OCI-LY7 (cell line): ENCODE results near the gene THOP1. TPM values are rescaled to one million over a fixed set of nuclear protein-coding genes. Genes with fewer than 3 reads are reported as not detected.

Source experiments
- BruUV-seq: library from RNA; stranded (reverse); fragments of 400-500 nt; replicated peaks from 2 replicates; lab custom pipeline; 2021; lab: Mats Ljungman, UMichigan
- CTCF ChIA-PET: fragments of 300-600 bp; sonication (Branson Sonifier 250); formaldehyde crosslinking; loops from one replicate; lab custom pipeline; 2022; ENCODE audit warnings: antibody characterized with exemption; ENCODE audit not compliant: unreplicated experiment; lab: Charles Lee
- POLR2A ChIA-PET: fragments of 300-600 bp; sonication (Branson Sonifier 250); formaldehyde crosslinking; loops from one replicate; lab custom pipeline; 2022; ENCODE audit warnings: antibody characterized with exemption; lab: Charles Lee
- DNase-seq: peaks from one replicate; pipeline ENCODE4 v3.0.0-alpha.2; 2015; ENCODE audit warnings: low spot score
- H2AFZ ChIP-seq: fragments of 200-600 bp; sonication (generic), shearing (Covaris generic); 2 replicates; pipeline ENCODE4 v1.6.1; 2014; ENCODE audit warnings: mild to moderate bottlenecking, antibody characterized with exemption, low read length, moderate library complexity
- H3K27ac ChIP-seq: fragments of 200-600 bp; sonication (generic); 2 replicates; pipeline ENCODE4 v1.5.1; 2014; ENCODE audit warnings: mixed run types, low read depth, mild to moderate bottlenecking, moderate library complexity, low read length, inconsistent platforms; ENCODE audit not compliant: poor library complexity, severe bottlenecking
- H3K36me3 ChIP-seq: fragments of 200-600 bp; sonication (generic); 2 replicates; pipeline ENCODE4 v1.6.1; 2014; ENCODE audit warnings: mild to moderate bottlenecking, antibody characterized with exemption, low read length, moderate library complexity, mixed read lengths; ENCODE audit not compliant: insufficient read depth
- H3K4me1 ChIP-seq: fragments of 200-600 bp; sonication (generic); 2 replicates; pipeline ENCODE4 v1.5.1; 2014; ENCODE audit warnings: mild to moderate bottlenecking, low read length; ENCODE audit not compliant: insufficient read depth, poor library complexity, severe bottlenecking
- H3K4me2 ChIP-seq: fragments of 200-600 bp; sonication (generic); 2 replicates; pipeline ENCODE4 v1.6.1; 2014; ENCODE audit warnings: mild to moderate bottlenecking, low read length
- H3K4me3 ChIP-seq: fragments of 200-600 bp; sonication (generic); 2 replicates; pipeline ENCODE4 v1.5.1; 2014; ENCODE audit warnings: mild to moderate bottlenecking, low read depth, low read length; ENCODE audit not compliant: poor library complexity, severe bottlenecking
- H3K79me2 ChIP-seq: fragments of 200-600 bp; sonication (generic); 2 replicates; pipeline ENCODE4 v1.6.1; 2016; ENCODE audit warnings: low read depth, mild to moderate bottlenecking, low read length, moderate library complexity, mixed read lengths; ENCODE audit not compliant: insufficient read depth
- H3K9me2 ChIP-seq: fragments of 200-600 bp; sonication (generic); 2 replicates; pipeline ENCODE4 v1.6.1; 2016; ENCODE audit warnings: mild to moderate bottlenecking, low read length, mixed read lengths; ENCODE audit not compliant: insufficient read depth
- H3K9me3 ChIP-seq: fragments of 200-600 bp; sonication (generic); 2 replicates; pipeline ENCODE4 v1.6.1; 2014; ENCODE audit warnings: mild to moderate bottlenecking, mixed run types, low read length, mixed read lengths
- H4K20me1 ChIP-seq: fragments of 200-600 bp; sonication (generic); 2 replicates; pipeline ENCODE4 v1.6.1; 2014; ENCODE audit warnings: mild to moderate bottlenecking, antibody characterized with exemption, low read length, moderate library complexity, mixed read lengths; ENCODE audit not compliant: insufficient read depth
- CTCF ChIP-seq: fragments of 200-600 bp; sonication (generic); conservative IDR thresholded peaks from 2 replicates; pipeline ENCODE4 v1.5.1; 2014; ENCODE audit warnings: mild to moderate bottlenecking, antibody characterized with exemption, low read length, moderate library complexity, mixed read lengths
- EZH2phosphoT487 ChIP-seq: fragments of 200-600 bp; sonication (generic); IDR thresholded peaks from 2 replicates; pipeline ENCODE4 v1.6.1; 2018; ENCODE audit warnings: low read depth, borderline replicate concordance, mild to moderate bottlenecking, mixed run types, antibody characterized with exemption, low read length, moderate library complexity, mixed read lengths
- intact Hi-C: fragments of 100-400 bp; cut with micrococcal nuclease; formaldehyde crosslinking; loops from one replicate; pipeline ENCODE4 v1.10.0; 2022; ENCODE audit not compliant: unreplicated experiment
- total RNA-seq, 2 experiments: library from RNA; depleted of rRNA in 1 of 2; stranded (reverse); fragments of >200 nt in 1 of 2; shearing (Covaris generic) in 1 of 2; gene quantifications; 2 replicates each; pipeline ENCODE4 v1.2.3, GENCODE V29; 2014 to 2022

The THOP1 gene
- total RNA-seq, 2 experiments from 2014 or later, result 170 to 191 TPM

GRCh38 chr19:2768365-2769132, 16.8 kb upstream of the THOP1 start:
- H3K9me3 ChIP-seq, result no peaks in the 10 kb centered on the region
- no TSS peak for BruUV-seq
- CTCF ChIA-PET, result no interaction called here
- peaks cover 72% of the 10 kb centered on the region for H3K36me3 ChIP-seq
- no peaks in the 10 kb centered on the region for H3K9me2 ChIP-seq
- no peak overlapping the region for H2AFZ ChIP-seq
- POLR2A ChIA-PET, result interaction anchor here (0.6 kb wide), 1 partner anchor 9 kb away, joined by 5 read pairs; no protein-coding TSS in a partner anchor
- intact Hi-C loops, result no loop called here
- TF ChIP-seq EZH2phosphoT487 (no peak), CTCF (no peak)
- H4K20me1 ChIP-seq, result no peaks in the 10 kb centered on the region
- H3K4me3 ChIP-seq, result no peak overlapping the region
- DNase-seq, result no peak
- no peaks in the 10 kb centered on the region for H3K4me1 ChIP-seq
- H3K27ac ChIP-seq, result no peak overlapping the region
- peaks cover 37% of the 10 kb centered on the region for H3K79me2 ChIP-seq
- H3K4me2 ChIP-seq, result no peak overlapping the region

- intact Hi-C loops, result no loop called here
- no peak for TF ChIP-seq CTCF
- ChIA-PET POLR2A (no interaction called here), CTCF (no interaction called here)
- no peak overlapping the region for H3K4me3 ChIP-seq
- H3K27ac ChIP-seq, result no peak overlapping the region
- H3K4me2 ChIP-seq, result no peak overlapping the region
- peaks cover 42% of the 10 kb centered on the region for H3K79me2 ChIP-seq
- H3K36me3 ChIP-seq, result peaks cover 68% of the 10 kb centered on the region
- no peaks in the 10 kb centered on the region for H3K9me2 ChIP-seq
- no peak for DNase-seq
- H2AFZ ChIP-seq, result no peak overlapping the region
- BruUV-seq, result no TSS peak
- H3K4me1 ChIP-seq, result peaks cover 5% of the 10 kb centered on the region
- H4K20me1 ChIP-seq, result no peaks in the 10 kb centered on the region; the same call in 1 of the 2 replicates
- no peaks in the 10 kb centered on the region for H3K9me3 ChIP-seq
Measured at GRCh38 chr19:2769218-2769617, 16.1 kb upstream of the THOP1 start.
